ENCODE measurements around the gene ZNF407. TPM values are rescaled to one million over a fixed set of nuclear protein-coding genes. Genes with fewer than 3 reads are reported as not detected.

The ZNF407 gene
- total RNA-seq, 1 experiment from 2014 or later = 18.1 TPM

GRCh38 chr18:74728586-74728985 is 130.9 kb downstream of the ZNF407 start:
- no peak for DNase-seq
- peaks cover 6% of the 10 kb centered on the region for H3K4me1 ChIP-seq (ENCODE audit: low read length)
- no peaks in the 10 kb centered on the region for H3K9me3 ChIP-seq (ENCODE audit: low read length)
- H3K27me3 ChIP-seq (ENCODE audit: low read length) = no peaks in the 10 kb centered on the region
- no peaks in the 10 kb centered on the region for H3K9me2 ChIP-seq (replicated peaks; ENCODE audit: insufficient read depth, low read length)
- H3K9ac ChIP-seq (ENCODE audit: low read length) = no peak overlapping the region
- no peak overlapping the region for H2AFZ ChIP-seq (ENCODE audit: low read length)
- H3K36me3 ChIP-seq (ENCODE audit: insufficient read depth, low read length) = no peaks in the 10 kb centered on the region
- H3K27ac ChIP-seq (ENCODE audit: low read length) = no peak overlapping the region
- no peaks in the 10 kb centered on the region for H3K79me2 ChIP-seq (ENCODE audit: low read length)
- H4K20me1 ChIP-seq (ENCODE audit: insufficient read depth, low read depth, low read length) = 0 out of 2 replicates have a peak, but pooled peaks cover 7% of the 10 kb centered on the region
- no peak overlapping the region for H3K4me2 ChIP-seq (ENCODE audit: low read depth, low read length, poor library complexity, severe bottlenecking)
- H3K4me3 ChIP-seq (ENCODE audit: low read length) = no peak overlapping the region

GRCh38 chr18:74731097-74731496 is 133.4 kb downstream of the ZNF407 start:
- Histone ChIP-seq H2AFZ (ENCODE audit: low read length) (no peak overlapping the region), H3K9ac (ENCODE audit: low read length) (no peak overlapping the region), H3K4me1 (ENCODE audit: low read length) (peaks cover 6% of the 10 kb centered on the region), H3K36me3 (ENCODE audit: insufficient read depth, low read length) (no peaks in the 10 kb centered on the region), H3K27me3 (ENCODE audit: low read length) (no peaks in the 10 kb centered on the region), H4K20me1 (ENCODE audit: insufficient read depth, low read depth, low read length) (0 out of 2 replicates have a peak, but pooled peaks cover 7% of the 10 kb centered on the region), H3K27ac (ENCODE audit: low read length) (no peak overlapping the region), H3K79me2 (ENCODE audit: low read length) (no peaks in the 10 kb centered on the region), H3K4me3 (ENCODE audit: low read length) (no peak overlapping the region), H3K9me2 (replicated peaks; ENCODE audit: insufficient read depth, low read length) (no peaks in the 10 kb centered on the region), H3K9me3 (ENCODE audit: low read length) (no peaks in the 10 kb centered on the region), H3K4me2 (ENCODE audit: low read depth, low read length, poor library complexity, severe bottlenecking) (no peak overlapping the region)
- DNase-seq = no peak

- no peaks in the 10 kb centered on the region for H3K36me3 ChIP-seq (ENCODE audit: insufficient read depth, low read length)
- no peaks in the 10 kb centered on the region for H3K79me2 ChIP-seq (ENCODE audit: low read length)
- H3K4me3 ChIP-seq (ENCODE audit: low read length) = no peak overlapping the region
- H4K20me1 ChIP-seq (ENCODE audit: insufficient read depth, low read depth, low read length) = 0 out of 2 replicates have a peak, but pooled peaks cover 7% of the 10 kb centered on the region
- no peak overlapping the region for H3K4me2 ChIP-seq (ENCODE audit: low read depth, low read length, poor library complexity, severe bottlenecking)
- H3K9me3 ChIP-seq (ENCODE audit: low read length) = no peaks in the 10 kb centered on the region
- no peaks in the 10 kb centered on the region for H3K9me2 ChIP-seq (replicated peaks; ENCODE audit: insufficient read depth, low read length)
- no peaks in the 10 kb centered on the region for H3K27me3 ChIP-seq (ENCODE audit: low read length)
- H3K4me1 ChIP-seq (ENCODE audit: low read length) = no peaks in the 10 kb centered on the region
- DNase-seq = no peak
- H2AFZ ChIP-seq (ENCODE audit: low read length) = no peak overlapping the region
- no peak overlapping the region for H3K27ac ChIP-seq (ENCODE audit: low read length)
- no peak overlapping the region for H3K9ac ChIP-seq (ENCODE audit: low read length)
Observed at GRCh38 chr18:74732380-74732779, 134.7 kb downstream of the ZNF407 start.

GRCh38 chr18:74733598-74733997 is 135.9 kb downstream of the ZNF407 start:
- DNase-seq = no peak
- no peak overlapping the region for H3K9ac ChIP-seq (ENCODE audit: low read length)
- no peaks in the 10 kb centered on the region for H3K4me1 ChIP-seq (ENCODE audit: low read length)

GRCh38 chr18:74734013-74734444 is 136.4 kb downstream of the ZNF407 start:
- no peaks in the 10 kb centered on the region for H3K27me3 ChIP-seq (ENCODE audit: low read length)
- H3K27ac ChIP-seq (ENCODE audit: low read length) = no peak overlapping the region
- no peak overlapping the region for H3K9ac ChIP-seq (ENCODE audit: low read length)
- H3K36me3 ChIP-seq (ENCODE audit: insufficient read depth, low read length) = no peaks in the 10 kb centered on the region
- H2AFZ ChIP-seq (ENCODE audit: low read length) = no peak overlapping the region
- H3K9me2 ChIP-seq (replicated peaks; ENCODE audit: insufficient read depth, low read length) = no peaks in the 10 kb centered on the region
- no peak for DNase-seq
- no peaks in the 10 kb centered on the region for H3K79me2 ChIP-seq (ENCODE audit: low read length)
- no peaks in the 10 kb centered on the region for H3K4me1 ChIP-seq (ENCODE audit: low read length)
- 0 out of 2 replicates have a peak, but pooled peaks cover 4% of the 10 kb centered on the region for H4K20me1 ChIP-seq (ENCODE audit: insufficient read depth, low read depth, low read length)
- no peaks in the 10 kb centered on the region for H3K9me3 ChIP-seq (ENCODE audit: low read length)
- H3K4me3 ChIP-seq (ENCODE audit: low read length) = no peak overlapping the region
- H3K4me2 ChIP-seq (ENCODE audit: low read depth, low read length, poor library complexity, severe bottlenecking) = no peak overlapping the region

More at GRCh38 chr18:74733598-74733997, 135.9 kb downstream of the ZNF407 start:
- Histone ChIP-seq H2AFZ (ENCODE audit: low read length) (no peak overlapping the region), H3K27ac (ENCODE audit: low read length) (no peak overlapping the region), H3K27me3 (ENCODE audit: low read length) (no peaks in the 10 kb centered on the region), H3K36me3 (ENCODE audit: insufficient read depth, low read length) (no peaks in the 10 kb centered on the region), H3K9me3 (ENCODE audit: low read length) (no peaks in the 10 kb centered on the region), H3K9me2 (replicated peaks; ENCODE audit: insufficient read depth, low read length) (no peaks in the 10 kb centered on the region), H3K79me2 (ENCODE audit: low read length) (no peaks in the 10 kb centered on the region), H3K4me3 (ENCODE audit: low read length) (no peak overlapping the region), H4K20me1 (ENCODE audit: insufficient read depth, low read depth, low read length) (0 out of 2 replicates have a peak, but pooled peaks cover 4% of the 10 kb centered on the region), H3K4me2 (ENCODE audit: low read depth, low read length, poor library complexity, severe bottlenecking) (no peak overlapping the region)

- H3K9me2 ChIP-seq (replicated peaks; ENCODE audit: insufficient read depth, low read length) = no peaks in the 10 kb centered on the region
- no peak overlapping the region for H3K4me3 ChIP-seq (ENCODE audit: low read length)
- H3K27ac ChIP-seq (ENCODE audit: low read length) = no peak overlapping the region
- H3K79me2 ChIP-seq (ENCODE audit: low read length) = no peaks in the 10 kb centered on the region
- DNase-seq = no peak
- H3K27me3 ChIP-seq (ENCODE audit: low read length) = no peaks in the 10 kb centered on the region
- H3K4me2 ChIP-seq (ENCODE audit: low read depth, low read length, poor library complexity, severe bottlenecking) = no peak overlapping the region
- no peaks in the 10 kb centered on the region for H3K9me3 ChIP-seq (ENCODE audit: low read length)
- no peaks in the 10 kb centered on the region for H3K36me3 ChIP-seq (ENCODE audit: insufficient read depth, low read length)
- H3K4me1 ChIP-seq (ENCODE audit: low read length) = no peaks in the 10 kb centered on the region
- no peak overlapping the region for H2AFZ ChIP-seq (ENCODE audit: low read length)
- no peak overlapping the region for H3K9ac ChIP-seq (ENCODE audit: low read length)
- no peaks in the 10 kb centered on the region for H4K20me1 ChIP-seq (ENCODE audit: insufficient read depth, low read depth, low read length)
Observed at GRCh38 chr18:74739926-74740325, 142.3 kb downstream of the ZNF407 start.

- Histone ChIP-seq H3K27ac (ENCODE audit: low read length) (no peak overlapping the region), H3K4me3 (ENCODE audit: low read length) (no peak overlapping the region), H3K4me1 (ENCODE audit: low read length) (no peaks in the 10 kb centered on the region), H4K20me1 (ENCODE audit: insufficient read depth, low read depth, low read length) (no peaks in the 10 kb centered on the region), H2AFZ (ENCODE audit: low read length) (no peak overlapping the region), H3K9me3 (ENCODE audit: low read length) (no peaks in the 10 kb centered on the region), H3K4me2 (ENCODE audit: low read depth, low read length, poor library complexity, severe bottlenecking) (no peak overlapping the region), H3K27me3 (ENCODE audit: low read length) (no peaks in the 10 kb centered on the region), H3K79me2 (ENCODE audit: low read length) (no peaks in the 10 kb centered on the region), H3K9me2 (replicated peaks; ENCODE audit: insufficient read depth, low read length) (no peaks in the 10 kb centered on the region), H3K9ac (ENCODE audit: low read length) (no peak overlapping the region), H3K36me3 (ENCODE audit: insufficient read depth, low read length) (no peaks in the 10 kb centered on the region)
- no peak for DNase-seq
Observed at GRCh38 chr18:74742573-74743243, 145.0 kb downstream of the ZNF407 start.

- H3K79me2 ChIP-seq (ENCODE audit: low read length) = no peaks in the 10 kb centered on the region
- H3K4me2 ChIP-seq (ENCODE audit: low read depth, low read length, poor library complexity, severe bottlenecking) = no peak overlapping the region
- no peaks in the 10 kb centered on the region for H3K9me3 ChIP-seq (ENCODE audit: low read length)
- H3K9me2 ChIP-seq (replicated peaks; ENCODE audit: insufficient read depth, low read length) = no peaks in the 10 kb centered on the region
- no peak overlapping the region for H3K27ac ChIP-seq (ENCODE audit: low read length)
- H4K20me1 ChIP-seq (ENCODE audit: insufficient read depth, low read depth, low read length) = no peaks in the 10 kb centered on the region
- no peak overlapping the region for H2AFZ ChIP-seq (ENCODE audit: low read length)
- H3K9ac ChIP-seq (ENCODE audit: low read length) = no peak overlapping the region
- no peak for DNase-seq
- no peaks in the 10 kb centered on the region for H3K27me3 ChIP-seq (ENCODE audit: low read length)
- H3K36me3 ChIP-seq (ENCODE audit: insufficient read depth, low read length) = no peaks in the 10 kb centered on the region
- no peaks in the 10 kb centered on the region for H3K4me1 ChIP-seq (ENCODE audit: low read length)
- no peak overlapping the region for H3K4me3 ChIP-seq (ENCODE audit: low read length)
Observed at GRCh38 chr18:74745633-74746403, 148.1 kb downstream of the ZNF407 start.

Data from Karpas-422 (cell line).